Heart left ventricle (tissue), 16 donors: ENCODE results near the gene TDRD5. TPM values are rescaled to one million over a fixed set of nuclear protein-coding genes. Genes with fewer than 3 reads are reported as not detected.

ENCODE experiments used
- ATAC-seq, 4 donors: fragments of 200-7000 bp; cut with Tn5 transposase; one replicate each; pipeline ENCODE4 v1.9.1; 2020 to 2022; ENCODE audit warnings: moderate library complexity in 4 of 4, mild to moderate bottlenecking in 3 of 4, moderate number of reproducible peaks in 1 of 4
- DNase-seq, 5 donors: peaks; one replicate each; pipeline ENCODE4 v3.0.0-alpha.2; 2020
- H3K27ac ChIP-seq, 12 donors: fragments of 200-600 bp; sonication (generic) in 4 of 12; one replicate each; pipeline versions ENCODE4 v1.5.0 to v1.8.0; 2016 to 2022; ENCODE audit warnings: mild to moderate bottlenecking in 2 of 12
- H3K27me3 ChIP-seq, 9 donors: fragments of 200-600 bp; sonication (generic) in 2 of 9; one replicate each; pipeline versions ENCODE4 v1.5.1 to v1.8.0; 2016 to 2022; ENCODE audit warnings: mild to moderate bottlenecking in 3 of 9
- H3K36me3 ChIP-seq, 9 donors: fragments of 200-600 bp; sonication (generic) in 2 of 9; one replicate each; pipeline versions ENCODE4 v1.5.0 to v1.8.0; 2018 to 2022; ENCODE audit warnings: mild to moderate bottlenecking in 2 of 9
- H3K4me1 ChIP-seq, 12 donors: fragments of 200-600 bp; sonication (generic) in 4 of 12; one replicate each; pipeline versions ENCODE4 v1.5.0 to v1.8.0; 2016 to 2022; ENCODE audit warnings: mild to moderate bottlenecking in 3 of 12
- H3K4me3 ChIP-seq, 12 donors: fragments of 200-600 bp; sonication (generic) in 4 of 12; one replicate each; pipeline versions ENCODE4 v1.5.0 to v1.8.0; 2017 to 2022; ENCODE audit warnings: mild to moderate bottlenecking in 9 of 12, moderate library complexity in 4 of 12
- H3K9me3 ChIP-seq, 12 donors: fragments of 200-600 bp; sonication (generic) in 4 of 12; one replicate each; pipeline versions ENCODE4 v1.5.0 to v1.8.0; 2016 to 2022; ENCODE audit warnings: mild to moderate bottlenecking in 1 of 12
- CTCF ChIP-seq, 12 donors: fragments of 200-600 bp; sonication (generic) in 4 of 12; IDR thresholded peaks; one replicate each; pipeline versions ENCODE4 v1.5.0 to v1.8.0; 2018 to 2022; ENCODE audit warnings: antibody characterized with exemption in 12 of 12, mild to moderate bottlenecking in 5 of 12
- POLR2A ChIP-seq, 2 donors: fragments of 450-650 bp; IDR thresholded peaks; one replicate each; pipeline ENCODE4 v1.6.1; 2017; ENCODE audit warnings: antibody characterized with exemption in 2 of 2, mild to moderate bottlenecking in 2 of 2, moderate library complexity in 2 of 2
- WGBS, 4 donors: extraction: QIAGEN DNeasy Blood & Tissue Kit in 2 of 4; methylation state at CpG; one replicate each; pipeline versions ENCODE4 v1.1.5 to v1.1.7; 2013 to 2018; 5-methylcytosine and 5-hydroxymethylcytosine counted together
- intact Hi-C, 10 donors: fragments of 100-400 bp; cut with DNase I; formaldehyde crosslinking; loops; one replicate each; pipeline versions ENCODE4 v1.11.1 to v1.14.2; 2022
- polyA plus RNA-seq, 2 donors: library from polyadenylated mRNA; stranded (reverse); fragments of 200-250 nt; gene quantifications; one replicate each; pipeline ENCODE4 v1.2.3, GENCODE V29; 2013
- total RNA-seq, 9 donors: library from RNA; depleted of rRNA in 2 of 9; stranded (reverse); fragments of >200 nt in 2 of 9; fragmentation: NEBNext Ultra II Directional in 3 of 9; extraction: Animal tissue kit (Norgen Biotek cat#: 25700) in 3 of 9; gene quantifications; one replicate each; pipeline versions ENCODE4 v1.1.0 to v1.2.4, GENCODE V29; 2016 to 2023
- donor health status: ischemic (EF 13 %, LVEDD 7.1; RV severe dilation, severe dysfunction).
- donor health status: healthy with polysubstance abuse.
- donor health status: DM: no; HTN: yes; CAD: no.
- donor health status: DM: no; HTN: no; CAD: no.
- donor health status: ischemic (EF 25% LVEDD 6.9; RV normal size, moderate dysfunction).
- donor health status: ischemic (EF 25% LVEDD 5.7; RV mildly dilated, moderate dysfunction).
- donor health status: healthy.
- donor health status: DM: yes; HTN: yes; CAD: no.
- donor health status: ischemic (EF 35%, LVEDD 5.7; RV mildly dilated, moderate dysfunction).
- donor health status: nonischemic (EF 11% LVEDD 7.7; RV severe dilation, severe dysfunction).
- donor health status: DM: yes; HTN: yes; CAD: no.
- donor health status: PGD.
- donor health status: ischemic (EF 29% LVEDD 5.4; RV normal size, mild dysfunction).
- donor health status: nonischemic (EF 23%, LVEDD 6.1; RV moderate dilation, normal function).

The TDRD5 gene
- total and polyA plus RNA-seq, 11 donors, result 0.34 TPM; not detected in 10

- peaks cover 0 to 6% (median 0%) of the 10 kb centered on the region in 12 donors for H3K9me3 ChIP-seq
- peaks cover 0 to 21% (median 3%) of the 10 kb centered on the region in 9 donors for H3K27me3 ChIP-seq
- no peaks in the 10 kb centered on the region for H3K36me3 ChIP-seq
- intact Hi-C loops, result no loop called here
- TF ChIP-seq POLR2A (IDR thresholded peaks at IDR 0.05) (no peak), CTCF (IDR thresholded peaks at IDR 0.05) (no peak)
- WGBS, 4 donors, result 75 to 96% (median 87%) methylated on average over 1 of the region's 1 CpG
- H3K4me1 ChIP-seq, result no peaks in the 10 kb centered on the region
- H3K27ac ChIP-seq, result no peak overlapping the region
- no peak for DNase-seq
- H3K4me3 ChIP-seq, result no peak overlapping the region
- no peak for ATAC-seq
Measured at GRCh38 chr1:179601093-179601492, 9.5 kb downstream of the TDRD5 start.

DNA sequence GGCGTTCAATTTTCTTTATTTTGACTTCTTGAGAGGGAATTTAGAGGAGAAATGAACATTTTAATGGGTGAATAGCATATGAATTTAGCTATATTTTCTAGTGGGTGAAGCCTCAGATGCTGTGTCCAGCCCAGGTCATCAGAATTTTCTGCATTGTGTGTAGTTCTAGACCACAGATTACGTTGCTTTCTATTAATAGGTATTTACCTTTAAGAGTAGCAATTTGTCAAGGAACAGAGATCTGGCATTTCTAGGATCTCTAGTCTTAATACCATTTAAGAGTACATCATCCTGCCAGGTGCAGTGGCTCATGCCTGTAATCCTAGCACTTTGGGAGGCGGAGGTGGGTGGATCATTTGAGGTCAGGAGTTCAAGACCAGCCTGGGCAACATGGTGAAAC, 20.7 kb downstream of the TDRD5 start:
- no peak overlapping the region for H3K4me3 ChIP-seq
- H3K27ac ChIP-seq, result no peak overlapping the region
- peaks cover 0 to 29% (median 0%) of the 10 kb centered on the region in 9 donors for H3K27me3 ChIP-seq
- no peaks in the 10 kb centered on the region for H3K9me3 ChIP-seq
- DNase-seq, result no peak
- 74 to 82% (median 80%) methylated on average over 3 of the region's 3 CpGs for WGBS, 4 donors
- H3K4me1 ChIP-seq, result no peaks in the 10 kb centered on the region
- ATAC-seq, result no peak
- no peak for TF ChIP-seq POLR2A (IDR thresholded peaks at IDR 0.05)
- no peak for TF ChIP-seq CTCF (IDR thresholded peaks at IDR 0.05)
- no peaks in the 10 kb centered on the region for H3K36me3 ChIP-seq
- intact Hi-C loops, result no loop called here

DNA sequence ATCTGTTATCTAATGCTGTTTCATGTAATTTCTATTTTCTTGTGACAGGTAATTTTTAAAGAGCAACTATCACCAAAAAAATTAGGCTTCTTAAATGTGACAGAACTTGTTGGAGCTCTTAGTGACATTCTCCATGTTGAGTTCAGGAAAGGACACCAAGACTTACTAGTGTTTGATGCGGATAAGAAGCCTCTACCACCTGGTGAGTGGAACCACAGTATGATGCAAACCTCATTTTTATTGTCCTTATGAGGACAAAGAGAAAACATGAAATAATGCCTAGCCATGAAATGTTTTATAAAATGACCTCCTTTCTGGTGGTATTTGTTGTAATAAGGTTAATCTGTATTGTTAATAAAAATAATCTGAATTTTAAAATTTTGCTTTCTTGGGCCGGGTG, 39.1 kb downstream of the TDRD5 start:
- Histone ChIP-seq H3K27ac (no peak overlapping the region), H3K27me3 (no peaks in the 10 kb centered on the region), H3K9me3 (no peaks in the 10 kb centered on the region), H3K4me3 (no peak overlapping the region), H3K36me3 (no peaks in the 10 kb centered on the region), H3K4me1 (no peaks in the 10 kb centered on the region)
- intact Hi-C loops, result no loop called here
- DNase-seq (no peak), ATAC-seq (no peak)
- TF ChIP-seq POLR2A (IDR thresholded peaks at IDR 0.05), result no peak
- TF ChIP-seq CTCF (IDR thresholded peaks at IDR 0.05), result no peak
- 88 to 93% (median 90%) methylated on average over 2 of the region's 2 CpGs for WGBS, 4 donors

DNA sequence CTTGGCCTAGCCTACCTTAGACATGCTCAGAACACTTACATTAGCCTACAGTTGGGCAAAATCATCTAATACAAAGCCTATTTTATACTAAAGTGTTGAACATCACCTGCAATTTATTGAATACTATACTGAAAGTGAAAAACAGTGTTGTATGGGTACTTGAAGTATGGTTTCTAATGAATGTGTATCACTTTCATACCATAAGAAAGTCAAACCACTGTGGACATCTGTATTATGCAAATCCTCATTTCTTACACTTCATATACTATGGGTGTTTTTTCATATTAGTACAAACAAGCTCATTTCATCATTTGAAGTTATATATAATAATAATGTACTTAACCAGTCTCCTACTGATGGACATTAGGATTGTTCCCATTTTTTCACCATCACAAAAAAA, 41.2 kb downstream of the TDRD5 start:
- Histone ChIP-seq H3K36me3 (no peaks in the 10 kb centered on the region), H3K27ac (no peak overlapping the region), H3K4me1 (peaks cover 0 to 7% (median 0%) of the 10 kb centered on the region in 12 donors), H3K4me3 (no peak overlapping the region), H3K27me3 (no peaks in the 10 kb centered on the region), H3K9me3 (no peaks in the 10 kb centered on the region)
- no peak for ATAC-seq
- DNase-seq, result no peak
- TF ChIP-seq POLR2A (IDR thresholded peaks at IDR 0.05), result no peak
- no peak for TF ChIP-seq CTCF (IDR thresholded peaks at IDR 0.05)
- intact Hi-C loops, result no loop called here
